Chondrocyte (in vitro differentiated cells): Measurements from ENCODE around the gene EYS. TPM values are rescaled to one million over a fixed set of nuclear protein-coding genes. Genes with fewer than 3 reads are reported as not detected.

Experiments
- DNase-seq: peaks from one replicate; pipeline ENCODE4 v3.0.0; 2021; ENCODE audit warnings: mixed read lengths, low spot score
- H3K27ac Mint-ChIP-seq: one replicate; pipeline ENCODE4 v1.8.0; 2021; ENCODE audit warnings: mild to moderate bottlenecking, moderate library complexity, mixed read lengths; ENCODE audit not compliant: unreplicated experiment
- H3K27me3 Mint-ChIP-seq: 2 replicates; pipeline ENCODE4 v1.8.0; 2021; ENCODE audit warnings: low read depth, mixed read lengths
- H3K36me3 Mint-ChIP-seq: 2 replicates; pipeline ENCODE4 v1.8.0; 2021; ENCODE audit warnings: low read depth, mixed read lengths
- H3K4me1 Mint-ChIP-seq: 2 replicates; pipeline ENCODE4 v1.8.0; 2021; ENCODE audit warnings: low read depth, mild to moderate bottlenecking, mixed read lengths
- H3K4me3 Mint-ChIP-seq: one replicate; pipeline ENCODE4 v1.8.0; 2021; ENCODE audit warnings: mild to moderate bottlenecking, moderate library complexity, mixed read lengths; ENCODE audit not compliant: unreplicated experiment
- H3K9me3 Mint-ChIP-seq: 2 replicates; pipeline ENCODE4 v1.8.0; 2021; ENCODE audit warnings: low read depth, mixed read lengths
- CTCF ChIP-seq: fragments of 200-600 bp; sonication (generic); IDR thresholded peaks from 2 replicates; pipeline ENCODE4 v1.5.0; 2021; ENCODE audit warnings: antibody characterized with exemption, mild to moderate bottlenecking, moderate library complexity
- total RNA-seq: library from RNA; stranded (reverse); gene quantifications from 3 replicates; pipeline ENCODE4 v1.2.1, GENCODE V29; 2021

The EYS gene
- total RNA-seq, 1 donor from 2014 or later = not detected

GRCh38 chr6:65259982-65260381 lies 447.0 kb downstream of the EYS start:
- Mint-ChIP-seq H3K4me3 (no peak overlapping the region), H3K9me3 (peaks cover 6% of the 10 kb centered on the region), H3K4me1 (peaks cover 3% of the 10 kb centered on the region), H3K27me3 (peaks cover 2% of the 10 kb centered on the region), H3K36me3 (no peaks in the 10 kb centered on the region), H3K27ac (no peak overlapping the region)
- no peak for DNase-seq
- TF ChIP-seq CTCF = no peak

GRCh38 chr6:65259059-65259458 lies 448.0 kb downstream of the EYS start:
- Mint-ChIP-seq H3K27ac (no peak overlapping the region), H3K4me3 (no peak overlapping the region), H3K4me1 (peaks cover 3% of the 10 kb centered on the region), H3K9me3 (peaks cover 6% of the 10 kb centered on the region), H3K27me3 (peaks cover 2% of the 10 kb centered on the region), H3K36me3 (no peaks in the 10 kb centered on the region)
- TF ChIP-seq CTCF = peak; percentile 31
- DNase-seq = no peak

- Mint-ChIP-seq H3K4me1 (no peaks in the 10 kb centered on the region), H3K27me3 (peaks cover 1% of the 10 kb centered on the region), H3K36me3 (no peaks in the 10 kb centered on the region), H3K27ac (no peak overlapping the region), H3K9me3 (peaks cover 6% of the 10 kb centered on the region), H3K4me3 (no peak overlapping the region)
- DNase-seq = no peak
- no peak for TF ChIP-seq CTCF
Observed at GRCh38 chr6:65253041-65253440, 454.0 kb downstream of the EYS start.

- no peak for TF ChIP-seq CTCF
- DNase-seq = no peak
- Mint-ChIP-seq H3K27me3 (peaks cover 3% of the 10 kb centered on the region), H3K27ac (no peak overlapping the region), H3K9me3 (no peaks in the 10 kb centered on the region), H3K4me3 (no peak overlapping the region), H3K36me3 (no peaks in the 10 kb centered on the region), H3K4me1 (no peaks in the 10 kb centered on the region)
Observed at GRCh38 chr6:65248101-65248610, 458.9 kb downstream of the EYS start.

GRCh38 chr6:65231616-65232015 lies 475.4 kb downstream of the EYS start:
- peaks cover 5% of the 10 kb centered on the region for H3K4me1 Mint-ChIP-seq
- TF ChIP-seq CTCF = no peak
- H3K4me3 Mint-ChIP-seq = no peak overlapping the region
- no peak for DNase-seq
- H3K27me3 Mint-ChIP-seq = no peaks in the 10 kb centered on the region
- no peak overlapping the region for H3K27ac Mint-ChIP-seq
- no peaks in the 10 kb centered on the region for H3K36me3 Mint-ChIP-seq
- H3K9me3 Mint-ChIP-seq = peaks cover 7% of the 10 kb centered on the region
